Measurements from ENCODE around the gene DCP2.

DCP2 gene

DNA sequence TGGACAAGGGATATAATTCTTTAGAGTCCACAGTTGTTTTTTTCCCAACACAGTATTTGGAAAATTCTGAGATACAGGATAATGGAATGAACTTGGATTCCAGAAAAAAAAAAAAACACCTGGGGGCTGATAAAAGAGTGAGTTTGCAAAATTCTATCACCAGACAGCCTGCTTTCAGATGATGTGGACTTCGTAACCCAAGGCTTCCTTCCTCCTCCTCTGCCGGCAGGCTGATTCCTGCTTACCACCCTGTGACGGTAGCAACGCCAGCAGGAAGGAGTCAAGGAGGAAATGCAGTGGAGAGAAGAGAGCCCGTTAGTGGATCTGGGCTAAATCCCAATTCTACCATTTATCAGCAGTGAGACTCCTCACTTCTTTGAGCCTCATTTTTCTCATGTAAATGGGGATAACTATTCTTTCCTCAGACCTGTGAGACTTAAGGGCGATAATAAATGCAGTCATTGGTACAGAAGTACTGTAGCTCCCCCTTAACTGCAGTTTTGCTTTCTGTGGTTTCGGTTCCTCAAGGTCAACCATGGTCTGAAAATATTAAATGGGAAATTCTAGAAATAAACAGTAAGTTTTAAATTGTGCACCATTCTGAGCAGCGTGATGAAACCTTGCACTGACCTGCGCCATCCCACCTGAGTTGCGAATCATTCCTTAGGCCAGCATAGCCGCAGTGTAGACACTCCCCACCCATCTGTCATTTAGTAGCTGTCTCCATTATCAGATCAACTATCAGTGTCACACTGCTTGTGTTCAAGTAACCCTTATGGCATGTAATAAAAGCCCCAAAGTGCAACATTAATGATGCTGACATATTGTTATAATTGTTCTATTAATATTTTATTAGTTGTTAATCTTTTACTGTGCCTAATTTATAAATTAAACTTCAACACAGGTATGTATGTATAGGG lies 71.4 kb downstream of the DCP2 start:
- DNase-seq, result no peak

DNA sequence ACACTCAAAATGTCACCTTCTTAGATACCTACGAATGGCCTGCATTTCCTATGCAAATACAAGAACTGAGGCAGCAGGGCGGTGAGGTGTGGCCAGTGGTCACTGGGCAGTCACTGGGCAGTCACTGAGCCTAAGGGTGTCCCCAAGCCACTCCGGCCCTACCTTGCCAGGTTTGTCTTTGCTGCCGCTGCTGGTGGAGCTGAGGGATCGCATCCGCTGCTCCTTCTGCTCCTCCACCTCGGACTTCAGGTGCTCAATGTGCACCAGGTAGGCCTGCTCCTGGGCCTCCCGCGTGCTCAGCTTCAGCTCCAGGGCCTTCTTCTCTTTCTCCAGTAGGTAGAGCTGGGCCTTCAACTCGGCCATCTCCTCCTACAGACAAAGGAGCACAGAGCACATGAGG lies 72.3 kb downstream of the DCP2 start:
- no peak for DNase-seq

DNA sequence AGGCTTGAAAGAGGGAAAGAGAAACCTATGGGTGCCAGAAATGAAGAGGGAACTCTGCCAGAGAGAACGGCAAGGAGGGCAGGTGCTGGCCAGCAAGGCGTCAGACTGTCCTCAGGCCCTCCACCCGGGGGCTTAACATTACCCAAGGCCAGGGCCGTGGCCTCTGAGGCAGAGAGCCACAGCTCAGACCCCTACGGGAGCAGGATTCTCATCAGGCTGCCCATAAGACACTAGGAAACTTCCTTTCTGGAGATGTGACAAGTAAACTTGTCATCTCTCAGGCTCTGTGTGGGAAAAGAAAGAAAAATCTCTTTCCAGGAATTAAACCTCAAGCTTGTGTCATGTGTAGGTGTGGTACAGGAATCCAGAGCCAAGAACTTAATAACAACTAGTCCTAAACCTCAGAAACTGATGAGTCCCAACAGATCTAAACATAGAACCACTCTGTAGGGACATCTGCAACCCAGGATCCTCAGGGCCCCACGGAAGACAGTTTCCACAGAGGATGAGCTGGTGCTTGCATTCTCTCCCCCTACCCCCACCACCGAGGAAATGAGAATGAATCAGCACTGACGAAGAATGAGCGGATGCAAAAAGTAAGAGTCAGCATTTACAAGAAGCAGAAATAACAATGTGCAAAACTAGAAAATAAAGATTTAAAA lies 74.3 kb downstream of the DCP2 start:
- no peak for DNase-seq

DNA sequence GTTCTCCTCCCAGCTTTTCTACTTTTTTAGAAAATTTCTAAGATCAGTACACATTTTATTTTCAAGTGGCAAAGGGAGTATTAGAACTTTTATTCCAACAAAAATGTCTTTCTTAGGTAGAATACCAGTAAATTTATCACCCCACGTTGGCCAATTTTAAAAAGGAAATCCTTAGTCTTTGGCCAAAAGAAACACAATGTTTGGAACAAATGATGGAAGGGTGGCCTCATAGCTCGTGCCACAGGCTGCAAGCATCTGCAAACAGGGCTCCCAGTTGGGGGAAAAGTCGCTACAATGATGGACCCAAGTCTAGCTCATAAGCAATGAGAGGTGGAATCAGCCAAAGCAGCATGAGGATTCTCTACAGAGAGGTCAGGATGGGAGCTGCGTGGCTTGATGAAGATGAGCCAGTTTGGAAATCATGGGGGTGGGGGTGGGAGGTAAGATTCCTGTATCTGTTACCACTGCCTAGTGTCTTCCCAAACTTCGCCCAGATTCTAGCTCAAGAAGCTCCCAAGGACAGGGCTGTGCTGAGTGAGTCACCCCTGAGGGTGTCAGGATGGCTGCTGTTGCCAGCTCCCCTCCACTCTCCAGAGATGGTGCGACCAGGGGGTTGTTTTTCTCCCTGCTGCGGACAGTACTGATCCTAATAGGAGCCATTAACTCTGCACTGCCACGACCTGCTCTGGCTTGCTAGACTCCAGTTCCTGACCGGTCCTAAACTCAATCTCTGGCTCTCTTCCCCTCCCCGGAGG lies 75.6 kb downstream of the DCP2 start:
- DNase-seq, result no peak

DNA sequence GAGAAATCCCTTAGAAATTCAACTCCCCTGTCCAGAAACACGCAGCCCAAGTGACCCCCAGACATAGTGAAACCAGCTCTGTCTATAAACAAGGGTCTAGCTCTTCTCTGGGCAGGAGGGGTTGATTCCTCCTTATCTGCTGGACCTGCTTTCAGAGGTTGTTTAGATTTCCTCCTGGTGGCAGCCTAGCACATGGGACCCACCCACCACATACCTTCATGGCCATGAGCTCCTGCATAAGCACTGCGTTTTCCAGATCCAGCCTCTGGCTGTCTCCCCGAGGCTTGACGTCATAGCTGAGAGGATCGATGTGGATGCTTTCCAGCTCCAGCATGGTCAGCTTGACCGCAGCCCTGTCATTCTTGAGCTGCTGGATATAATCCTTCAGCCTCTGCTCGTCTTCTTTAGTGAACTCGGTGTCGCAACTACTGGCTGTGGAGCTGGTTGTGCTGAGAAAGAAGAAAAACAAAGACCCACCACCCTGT lies 77.0 kb downstream of the DCP2 start:
- no peak for DNase-seq

DNA sequence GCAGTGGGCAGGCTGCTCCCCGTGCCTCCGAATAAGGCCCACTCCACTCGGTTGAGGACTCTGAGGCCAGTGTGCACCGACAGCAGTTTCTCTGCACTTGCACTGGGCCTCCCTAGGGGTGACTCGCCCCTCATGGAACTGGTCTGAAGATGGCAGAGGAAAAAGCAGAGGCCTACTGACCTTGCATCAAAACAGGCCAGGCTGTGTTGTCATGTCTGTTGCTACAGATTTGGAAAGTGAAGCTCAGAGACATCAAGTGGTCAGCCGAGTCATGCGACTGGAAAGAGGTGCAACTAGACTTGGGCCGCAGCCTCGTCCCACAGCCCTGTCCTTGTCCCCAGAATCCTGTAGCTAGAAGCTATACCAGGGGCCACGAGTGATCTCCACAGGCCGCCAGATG lies 78.3 kb downstream of the DCP2 start:
- no peak for DNase-seq

DNA sequence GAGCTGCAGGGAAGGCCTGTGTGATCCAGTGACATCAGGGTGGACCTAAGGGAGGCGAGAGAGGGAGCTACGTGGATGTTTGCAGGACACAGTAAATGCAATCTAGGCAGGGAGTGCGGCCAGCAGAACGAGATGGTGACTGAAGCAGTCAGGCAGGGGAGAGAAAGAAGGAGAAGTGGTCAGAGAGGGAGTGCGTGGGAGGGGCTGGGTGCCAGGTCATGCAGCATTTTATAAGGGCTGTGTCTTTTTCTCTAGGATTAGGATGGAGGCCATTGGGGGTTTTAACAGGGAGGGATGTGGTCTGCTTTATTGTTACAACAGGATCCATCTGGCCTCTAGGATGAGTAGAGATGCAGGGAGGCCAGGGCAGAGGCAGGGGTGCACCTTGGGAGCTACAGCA lies 80.4 kb downstream of the DCP2 start:
- no peak for DNase-seq

DNA sequence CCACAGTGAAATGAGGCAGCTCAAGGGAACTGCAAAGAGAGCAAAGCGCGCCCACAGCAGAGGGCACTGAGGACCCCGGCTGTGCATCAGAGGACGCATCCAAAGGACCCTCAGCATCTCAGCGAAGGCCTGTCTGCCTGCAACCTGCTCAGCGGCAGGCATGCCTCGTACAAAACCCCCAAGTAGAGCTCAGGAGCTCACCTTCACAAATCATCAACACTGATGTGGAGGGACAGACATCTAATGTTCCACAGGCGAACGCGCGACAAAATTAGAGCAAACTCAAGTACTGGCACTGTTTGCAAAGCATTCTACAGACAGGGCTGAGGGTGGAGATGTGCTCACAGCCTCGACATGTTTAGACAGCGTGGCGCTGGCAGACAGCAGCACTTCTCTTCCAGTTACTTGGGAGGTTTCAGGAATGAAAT lies 81.0 kb downstream of the DCP2 start:
- DNase-seq, result peak in 1 of 2 donors; percentile 4

DNA sequence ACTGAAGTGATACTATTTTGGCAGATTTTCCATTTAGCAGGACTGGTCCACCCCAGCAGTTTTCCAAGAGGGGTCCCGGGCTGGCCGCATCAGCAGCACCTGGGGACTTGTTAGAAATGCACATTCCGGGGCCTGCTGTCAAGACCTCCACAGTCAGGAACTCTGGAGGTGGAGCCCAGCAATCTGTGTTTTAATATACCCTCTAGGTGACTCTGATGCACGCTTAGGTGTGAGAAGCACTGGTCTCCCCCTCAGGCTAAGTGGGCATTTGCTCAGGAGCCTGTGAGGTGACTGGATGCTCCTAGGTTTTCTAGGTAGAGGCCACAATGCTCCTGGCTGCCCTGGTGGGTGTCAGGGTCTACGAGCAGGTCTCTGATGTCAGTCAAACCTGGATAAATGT lies 81.7 kb downstream of the DCP2 start:
- peak in 1 of 2 donors; percentile 4 for DNase-seq

DNA sequence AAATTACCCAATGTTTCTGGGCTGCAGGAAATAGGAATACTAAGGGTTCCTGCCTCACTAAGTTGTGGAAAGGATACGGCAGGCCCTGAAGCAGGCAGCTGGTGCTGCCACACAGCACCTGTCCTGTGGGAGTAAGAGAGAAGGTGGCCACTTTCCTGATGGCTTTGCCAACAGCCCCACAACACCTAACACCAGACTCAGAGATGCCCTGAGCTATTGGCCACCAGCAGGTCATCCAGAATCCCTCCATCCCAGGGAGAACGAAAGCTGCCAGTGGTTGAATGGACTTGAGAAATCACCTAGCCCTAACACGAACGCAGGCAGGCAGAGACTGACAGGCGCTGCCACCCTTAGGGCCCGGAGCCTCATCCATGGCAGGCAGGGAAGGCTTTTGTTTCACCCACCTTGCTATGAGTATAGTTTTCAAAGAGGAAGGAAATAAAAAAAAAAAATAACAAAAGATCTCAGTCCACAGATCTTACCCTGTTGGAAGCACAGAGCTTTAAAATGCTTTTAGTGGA lies 82.2 kb downstream of the DCP2 start:
- DNase-seq, result no peak

DNA sequence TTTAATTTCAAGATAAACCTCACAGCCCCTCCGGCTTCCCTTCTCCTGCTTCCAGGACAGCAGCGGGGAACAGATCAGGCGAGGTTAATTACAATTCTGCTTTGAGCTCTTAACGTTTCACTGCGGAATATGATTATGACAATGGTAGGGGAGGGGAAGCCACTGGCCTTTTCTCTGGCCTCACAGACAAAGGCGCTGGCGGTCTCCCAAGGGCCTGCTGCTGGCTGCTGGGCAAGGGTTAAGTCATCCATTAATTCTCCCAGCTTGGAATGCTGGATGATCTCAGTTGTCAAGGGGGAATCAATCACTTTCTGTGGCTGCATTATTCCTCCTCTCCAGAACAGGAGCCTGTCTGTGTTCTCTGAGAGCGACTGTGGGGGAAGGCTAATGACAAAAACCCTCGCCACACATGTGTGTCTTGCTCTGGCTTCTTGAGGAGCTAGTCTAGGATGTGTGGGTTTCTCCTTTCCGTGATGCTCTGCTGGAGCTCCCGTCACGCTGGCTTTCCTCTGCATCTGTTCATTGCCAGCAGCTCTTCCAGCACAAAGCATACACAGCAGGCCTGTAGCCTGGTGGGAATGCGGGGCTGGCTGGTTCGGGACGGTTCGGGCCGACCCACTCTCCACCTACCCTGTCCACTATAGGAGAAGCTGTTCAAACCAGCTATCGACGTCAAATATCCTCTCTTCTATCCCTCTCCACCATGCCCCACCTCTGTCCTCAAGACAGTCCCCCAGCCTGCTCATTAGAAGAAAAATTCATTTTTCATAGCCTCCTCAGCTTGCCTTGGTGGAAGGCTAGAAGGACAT lies 82.8 kb downstream of the DCP2 start:
- peak in 1 of 2 donors; percentile 4 for DNase-seq

DNA sequence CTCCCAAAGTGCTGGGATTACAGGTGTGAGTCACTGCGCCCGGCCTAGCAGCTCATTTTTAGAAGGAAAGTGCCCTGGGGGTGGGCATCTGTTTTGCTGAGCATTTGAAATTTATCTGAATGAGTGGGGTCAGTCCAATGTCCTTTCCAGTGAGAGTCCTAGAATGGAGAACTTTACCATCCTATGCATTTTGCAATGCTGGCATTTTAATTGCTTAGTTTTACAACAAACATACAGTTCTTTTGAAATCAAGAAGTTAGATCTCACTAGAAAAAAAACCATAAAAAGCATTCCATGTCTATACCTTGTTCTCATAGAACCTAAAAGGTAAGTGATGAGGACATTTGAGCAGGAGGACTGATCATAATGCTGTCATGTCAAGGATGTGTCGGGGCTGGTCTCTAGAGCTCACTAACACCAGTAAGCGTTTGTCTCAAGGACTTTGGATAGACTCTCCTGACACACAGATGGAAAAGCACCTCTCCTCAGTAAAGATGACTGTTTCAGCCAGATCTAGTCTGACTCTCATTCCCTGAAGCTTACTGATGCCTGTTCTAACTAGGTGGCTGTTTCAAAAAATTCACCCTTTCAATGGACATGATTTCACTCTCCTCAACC lies 83.9 kb downstream of the DCP2 start:
- DNase-seq, result no peak

DNA sequence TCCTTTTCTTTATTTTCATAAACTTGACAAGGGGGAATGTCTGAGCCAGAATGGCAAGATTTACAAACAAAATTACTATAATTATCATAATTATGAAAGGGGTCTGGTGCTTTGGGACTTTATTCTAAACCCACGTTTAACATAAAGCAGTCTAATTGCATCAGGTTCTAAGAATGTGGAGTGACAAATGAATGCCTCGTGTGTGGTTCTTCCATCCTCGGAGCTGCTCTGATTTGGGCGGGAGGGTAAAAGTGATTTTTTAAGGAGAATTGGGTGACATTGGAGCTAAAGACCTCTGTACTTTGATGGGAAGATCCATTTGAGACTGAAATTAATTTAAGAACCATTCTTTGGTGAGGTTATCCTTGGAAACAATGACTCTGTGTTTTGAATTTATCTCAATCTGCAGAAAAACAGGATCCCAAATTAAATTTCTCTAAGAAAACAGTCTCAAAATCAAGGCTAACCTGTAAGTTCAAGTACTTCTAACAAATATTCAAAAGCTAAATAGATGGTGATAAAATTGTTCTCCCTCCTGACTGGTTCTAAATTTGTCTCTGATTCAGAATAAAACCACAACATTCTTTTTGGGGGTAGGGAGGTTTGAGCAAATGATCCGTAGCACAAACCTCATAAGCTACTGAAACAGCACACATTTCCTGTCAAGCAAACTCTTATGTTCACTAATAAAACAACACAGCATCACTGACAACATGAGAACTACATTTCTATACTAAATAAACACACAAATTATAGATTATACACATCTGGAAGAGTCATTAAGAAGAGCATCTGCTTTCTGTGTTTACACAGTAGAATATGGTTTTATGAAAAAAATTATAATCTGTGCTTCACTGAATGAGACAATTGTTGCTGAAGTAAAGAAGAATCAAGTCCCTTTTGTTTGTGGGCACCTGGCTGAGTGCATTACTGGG lies 85.5 kb downstream of the DCP2 start:
- DNase-seq, result no peak

DNA sequence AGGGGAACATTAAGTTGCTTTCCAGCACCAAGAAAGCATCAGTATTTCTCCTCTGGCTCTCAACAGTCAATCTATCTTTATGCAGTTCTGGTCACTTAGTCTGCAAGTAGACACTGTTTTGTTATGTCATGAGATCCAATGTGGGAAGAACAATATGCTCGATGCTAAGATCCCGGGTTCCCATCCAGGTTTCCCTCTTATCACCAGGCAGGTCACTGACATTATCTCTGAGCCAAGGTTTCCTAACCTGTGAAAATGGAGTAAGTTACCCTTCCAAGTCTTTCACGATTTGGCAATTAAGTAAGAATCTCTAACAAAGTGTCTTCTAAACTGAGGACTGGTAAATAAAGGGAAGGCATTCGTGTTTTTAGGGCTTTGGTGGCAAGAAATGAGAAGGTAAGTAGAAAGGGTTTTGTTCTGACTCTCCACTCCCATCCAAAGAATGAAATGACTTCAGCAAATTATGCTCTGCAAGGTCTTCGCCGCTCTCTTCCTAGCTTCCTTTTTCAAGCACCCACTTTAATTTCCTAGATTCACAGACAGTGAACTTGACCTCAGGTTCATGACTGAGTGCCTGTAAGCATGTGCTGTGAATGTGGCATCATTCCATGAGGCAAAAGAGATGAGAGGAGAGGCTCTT lies 86.4 kb downstream of the DCP2 start:
- no peak for DNase-seq

DNA sequence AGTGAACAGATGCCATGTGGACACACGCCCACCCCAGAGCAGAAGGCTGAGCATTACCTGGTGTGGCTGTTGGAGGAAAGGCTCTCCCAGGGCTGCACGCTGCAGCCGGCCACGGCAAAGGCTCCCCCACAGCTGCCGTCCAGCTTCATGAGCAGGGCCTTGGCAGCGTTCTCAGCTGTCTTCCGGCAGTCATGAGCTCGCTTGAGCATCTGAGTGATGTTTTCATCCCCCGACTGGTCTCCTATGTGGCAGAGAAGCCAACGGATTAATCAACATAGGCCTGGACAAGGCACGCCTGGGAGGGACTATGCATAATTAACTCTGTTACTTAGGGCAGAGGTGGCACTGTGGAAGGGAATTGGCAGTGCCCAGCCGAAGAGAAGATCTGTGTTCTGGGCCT lies 87.3 kb downstream of the DCP2 start:
- no peak for DNase-seq

DNA sequence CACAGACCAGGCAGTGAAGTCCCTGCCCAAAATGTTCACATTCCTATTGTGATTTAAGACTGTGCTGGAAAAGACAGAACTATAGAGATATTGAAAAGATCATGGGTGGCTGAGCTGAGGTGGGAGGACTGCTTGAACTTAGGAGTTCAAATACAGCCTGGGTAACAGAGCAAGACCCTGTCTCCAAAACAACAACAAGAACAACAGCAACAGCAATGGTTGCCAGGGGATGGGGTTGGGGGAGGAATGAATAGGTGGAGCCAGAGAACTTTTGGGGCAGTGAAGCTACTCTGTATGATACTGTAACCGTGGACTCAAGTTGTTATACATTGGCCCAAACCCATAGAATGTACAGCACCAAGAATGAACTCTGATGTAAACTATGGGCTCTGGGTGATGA lies 88.2 kb downstream of the DCP2 start:
- no peak for DNase-seq

DNA sequence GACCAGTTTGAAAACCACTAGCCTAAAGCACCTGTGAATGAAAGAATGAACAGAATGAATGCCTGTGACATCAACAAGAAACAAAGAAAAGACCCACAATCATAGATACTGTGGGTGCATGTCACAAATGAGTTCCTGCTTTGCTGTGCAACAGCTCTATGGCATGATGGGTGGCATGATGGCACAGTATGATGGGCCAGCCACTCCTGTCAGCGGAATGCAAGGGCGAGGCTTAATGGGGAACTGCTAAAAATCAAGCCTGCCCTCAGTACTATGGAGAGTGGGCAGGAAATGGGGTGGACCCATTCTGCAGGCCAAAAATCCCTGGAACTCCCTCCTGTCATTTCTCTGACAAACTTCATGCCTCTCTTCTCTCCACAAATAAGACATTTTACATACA lies 89.0 kb downstream of the DCP2 start:
- no peak for DNase-seq

DNA sequence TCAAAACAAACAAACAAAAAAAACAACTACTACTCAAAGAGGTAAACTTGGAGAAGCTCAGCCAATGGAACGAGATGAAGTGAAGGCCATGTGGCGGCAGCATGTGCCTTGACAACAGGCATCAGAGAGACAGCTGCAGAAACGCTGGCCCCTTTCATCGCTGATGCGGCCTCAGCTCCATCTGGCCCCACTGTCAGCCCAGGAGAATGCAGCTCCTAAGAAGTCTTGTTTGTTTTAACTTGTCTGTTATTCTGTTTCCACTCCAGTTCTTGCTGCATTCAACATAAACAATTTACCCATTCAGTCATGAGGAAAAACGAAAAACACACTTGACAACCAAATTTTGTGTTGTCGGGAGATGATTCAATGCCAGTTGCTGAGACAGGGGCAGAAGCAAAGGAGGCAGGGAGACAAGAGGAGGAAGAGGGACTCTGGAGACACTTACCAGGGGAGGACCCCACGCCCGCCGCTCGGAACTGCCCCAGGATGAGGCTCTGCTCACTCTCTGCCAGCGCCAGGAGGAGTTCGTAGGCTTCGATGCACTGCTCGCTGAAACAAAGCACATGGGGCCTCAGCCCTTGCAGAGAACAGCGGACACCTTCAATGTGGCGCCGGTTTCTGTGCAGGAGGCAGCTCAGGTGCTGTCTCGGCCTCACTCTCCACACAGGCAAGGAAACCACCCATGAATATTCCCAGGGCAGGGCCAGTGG lies 91.2 kb downstream of the DCP2 start:
- no peak for DNase-seq

DNA sequence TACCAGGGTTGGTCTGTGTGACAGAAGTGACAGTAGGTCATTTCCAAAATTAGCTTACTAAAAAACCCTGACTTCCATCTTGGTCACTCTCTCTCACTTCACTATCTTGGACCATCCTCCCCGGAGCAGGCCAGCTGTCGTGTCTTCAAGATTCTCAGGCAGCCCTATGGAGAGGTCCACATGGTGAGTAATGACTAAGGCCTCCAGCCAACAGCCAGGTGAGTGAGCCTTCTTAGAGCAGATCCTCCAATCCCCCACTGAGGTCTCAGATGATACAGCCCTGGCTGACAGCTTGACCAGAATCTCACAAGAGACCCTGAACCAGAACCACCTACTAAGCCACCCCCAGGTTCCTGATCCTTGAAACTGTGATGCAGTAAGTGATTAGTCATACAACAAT lies 92.0 kb downstream of the DCP2 start:
- no peak for DNase-seq
